Endodermal cell (in vitro differentiated cells): ENCODE results near the gene DCN. TPM values are rescaled to one million over a fixed set of nuclear protein-coding genes. Genes with fewer than 3 reads are reported as not detected.

Experiments
- DNase-seq: peaks from one replicate; pipeline ENCODE4 v3.0.0-alpha.2; 2017
- H3K27ac ChIP-seq: 2 replicates; pipeline ENCODE4 v1.5.1; 2013; ENCODE audit warnings: mild to moderate bottlenecking, low read depth, low read length, moderate library complexity
- H3K27me3 ChIP-seq: 2 replicates; pipeline ENCODE4 v1.6.1; 2013; ENCODE audit warnings: mild to moderate bottlenecking, low read length, moderate library complexity; ENCODE audit not compliant: insufficient read depth, control insufficient read depth, poor library complexity, severe bottlenecking
- H3K36me3 ChIP-seq: 2 replicates; pipeline ENCODE4 v1.7.0; 2013; ENCODE audit warnings: mild to moderate bottlenecking, low read length, moderate library complexity; ENCODE audit not compliant: control insufficient read depth, insufficient read depth
- H3K4me1 ChIP-seq: one replicate; pipeline ENCODE4 v1.7.0; 2013; ENCODE audit warnings: low read length; ENCODE audit not compliant: control insufficient read depth, insufficient read depth
- H3K4me3 ChIP-seq: 2 replicates; pipeline ENCODE4 v1.5.1; 2013; ENCODE audit warnings: mild to moderate bottlenecking, low read length, moderate library complexity
- H3K9ac ChIP-seq: 2 replicates; pipeline ENCODE4 v1.6.1; 2013; ENCODE audit warnings: mild to moderate bottlenecking, low read length, moderate library complexity; ENCODE audit not compliant: poor library complexity, severe bottlenecking; ENCODE audit errors: extremely low read depth
- H3K9me3 ChIP-seq: 2 replicates; pipeline ENCODE4 v1.6.1; 2013; ENCODE audit warnings: mild to moderate bottlenecking, low read length, moderate library complexity; ENCODE audit not compliant: control insufficient read depth
- H3K27ac Mint-ChIP-seq: 2 replicates; pipeline ENCODE4 v1.8.0; 2020; ENCODE audit warnings: mixed read lengths
- H3K27me3 Mint-ChIP-seq: 2 replicates; pipeline ENCODE4 v1.8.0; 2021; ENCODE audit warnings: mild to moderate bottlenecking, mixed read lengths; ENCODE audit not compliant: insufficient read depth
- H3K36me3 Mint-ChIP-seq: 2 replicates; pipeline ENCODE4 v1.8.0; 2020; ENCODE audit warnings: low read depth, mixed read lengths
- H3K4me1 Mint-ChIP-seq: 2 replicates; pipeline ENCODE4 v1.8.0; 2020; ENCODE audit warnings: mixed read lengths
- H3K4me3 Mint-ChIP-seq: 2 replicates; pipeline ENCODE4 v1.8.0; 2020; ENCODE audit warnings: mild to moderate bottlenecking, moderate library complexity, mixed read lengths
- H3K9me3 Mint-ChIP-seq: 2 replicates; pipeline ENCODE4 v1.8.0; 2020; ENCODE audit warnings: mild to moderate bottlenecking, mixed read lengths
- CTCF ChIP-seq: fragments of 200-600 bp; sonication (generic); conservative IDR thresholded peaks from 2 replicates; pipeline ENCODE4 v1.5.0; 2021; ENCODE audit warnings: antibody characterized with exemption, mild to moderate bottlenecking
- WGBS, 2 experiments: methylation state at CpG; one replicate each; pipeline versions ENCODE4 v1.1.5 to v1.1.7; 2013; ENCODE audit warnings: missing lambda C conversion rate in 2 of 2, mixed read lengths in 1 of 2; ENCODE audit not compliant: insufficient coverage in 1 of 2, insufficient read length in 1 of 2; 5-methylcytosine and 5-hydroxymethylcytosine counted together
- total RNA-seq, 2 donors: library from RNA; stranded (reverse); fragmentation: NEBNext Ultra II Directional in 1 of 2; extraction: Animal tissue kit (Norgen Biotek cat#: 25700) in 1 of 2; gene quantifications; 2 replicates in 1 of 2; 3 replicates in 1 of 2; pipeline ENCODE4 v1.2.1, GENCODE V29; 2021

DCN gene
- total RNA-seq, 2 donors from 2014 or later, result not detected

GRCh38 chr12:91173124-91173523 lies 9.5 kb downstream of the DCN start:
- Mint-ChIP-seq H3K27ac (no peak overlapping the region), H3K4me1 (peaks cover 3% of the 10 kb centered on the region), H3K9me3 (no peaks in the 10 kb centered on the region), H3K27me3 (no peaks in the 10 kb centered on the region), H3K36me3 (no peaks in the 10 kb centered on the region), H3K4me3 (no peak overlapping the region)
- TF ChIP-seq CTCF, result no peak
- DNase-seq, result no peak
- no peaks in the 10 kb centered on the region for H3K9me3 ChIP-seq
- no peak overlapping the region for H3K4me3 ChIP-seq
- no peak overlapping the region for H3K9ac ChIP-seq
- no peak overlapping the region for H3K27ac ChIP-seq
- H3K36me3 ChIP-seq, result no peaks in the 10 kb centered on the region
- 65% methylated on average over 1 of the region's 1 CpG; no CpG with 5 or more reads in 1 of the 2 experiments for WGBS, 2 experiments
- no peaks in the 10 kb centered on the region for H3K27me3 ChIP-seq
- no peaks in the 10 kb centered on the region for H3K4me1 ChIP-seq

- no peak for TF ChIP-seq CTCF
- Mint-ChIP-seq H3K36me3 (no peaks in the 10 kb centered on the region), H3K27me3 (no peaks in the 10 kb centered on the region), H3K9me3 (no peaks in the 10 kb centered on the region), H3K4me3 (no peak overlapping the region), H3K4me1 (peaks cover 3% of the 10 kb centered on the region), H3K27ac (no peak overlapping the region)
- Histone ChIP-seq H3K27ac (no peak overlapping the region), H3K27me3 (no peaks in the 10 kb centered on the region), H3K4me3 (no peak overlapping the region), H3K36me3 (no peaks in the 10 kb centered on the region), H3K9ac (no peak overlapping the region), H3K9me3 (no peaks in the 10 kb centered on the region), H3K4me1 (no peaks in the 10 kb centered on the region)
- no peak for DNase-seq
Observed at GRCh38 chr12:91172096-91172495, 10.5 kb downstream of the DCN start.

GRCh38 chr12:91171476-91171875 lies 11.1 kb downstream of the DCN start:
- Mint-ChIP-seq H3K36me3 (no peaks in the 10 kb centered on the region), H3K27me3 (no peaks in the 10 kb centered on the region), H3K9me3 (no peaks in the 10 kb centered on the region), H3K4me3 (no peak overlapping the region), H3K4me1 (peaks cover 3% of the 10 kb centered on the region), H3K27ac (no peak overlapping the region)
- no peak overlapping the region for H3K9ac ChIP-seq
- no peak overlapping the region for H3K4me3 ChIP-seq
- no peak for DNase-seq
- H3K9me3 ChIP-seq, result no peaks in the 10 kb centered on the region
- H3K4me1 ChIP-seq, result no peaks in the 10 kb centered on the region
- H3K36me3 ChIP-seq, result no peaks in the 10 kb centered on the region
- TF ChIP-seq CTCF, result no peak
- H3K27me3 ChIP-seq, result no peaks in the 10 kb centered on the region
- H3K27ac ChIP-seq, result no peak overlapping the region
- 84 to 100% methylated on average over 2 of the region's 2 CpGs for WGBS, 2 experiments
